ENCODE measurements around the gene IQGAP1. TPM values are rescaled to one million over a fixed set of nuclear protein-coding genes. Genes with fewer than 3 reads are reported as not detected.

The IQGAP1 gene
- total RNA-seq, 1 donor from 2014 or later = 233 TPM

GRCh38 chr15:90530250-90531051 is 142.4 kb downstream of the IQGAP1 start:
- peak; percentile 59 for DNase-seq

GRCh38 chr15:90531147-90531546 is 143.1 kb downstream of the IQGAP1 start:
- no peak for DNase-seq

- DNase-seq = no peak
These were observed 147.2 kb downstream of the IQGAP1 start for GRCh38 chr15:90535254-90535653.

GRCh38 chr15:90539789-90540188 is 151.7 kb downstream of the IQGAP1 start:
- DNase-seq = no peak

- DNase-seq = no peak
These were observed 152.7 kb downstream of the IQGAP1 start for GRCh38 chr15:90540768-90541167.

- DNase-seq = peak; percentile 71
These were observed 157.1 kb downstream of the IQGAP1 start for GRCh38 chr15:90545095-90545494.

- no peak for DNase-seq
These were observed 159.5 kb downstream of the IQGAP1 start for GRCh38 chr15:90547540-90547939.

- DNase-seq = no peak
These were observed 162.9 kb downstream of the IQGAP1 start for GRCh38 chr15:90550919-90551318.

Other genes starting within 250 kb of the IQGAP1 start
- gene SEMA4B, start 186.9 kb upstream of the IQGAP1 start, total RNA-seq = 6.3 and 9.4 TPM in 2 replicates
- gene CIB1, start 154.3 kb upstream of the IQGAP1 start, total RNA-seq = 22.5 and 26.2 TPM in 2 replicates
- gene GDPGP1, start 154.0 kb upstream of the IQGAP1 start, total RNA-seq = 11.7 and 13.6 TPM in 2 replicates
- gene TTLL13, start 138.7 kb upstream of the IQGAP1 start, total RNA-seq = 0.09 and 0.17 TPM in 2 replicates
- gene NGRN, start 122.6 kb upstream of the IQGAP1 start, total RNA-seq = 68.1 and 92.9 TPM in 2 replicates
- gene ZNF774, start 36.0 kb upstream of the IQGAP1 start, total RNA-seq = 1.4 and 2.2 TPM in 2 replicates
- 11.1 and 13.4 TPM in 2 replicates for gene CRTC3, start 141.7 kb downstream of the IQGAP1 start, total RNA-seq